ENCODE results near the gene HMOX2. TPM values are rescaled to one million over a fixed set of nuclear protein-coding genes. Genes with fewer than 3 reads are reported as not detected.

Gene HMOX2
- total RNA-seq, 1 donor from 2014 or later: 52.8 TPM

DNA sequence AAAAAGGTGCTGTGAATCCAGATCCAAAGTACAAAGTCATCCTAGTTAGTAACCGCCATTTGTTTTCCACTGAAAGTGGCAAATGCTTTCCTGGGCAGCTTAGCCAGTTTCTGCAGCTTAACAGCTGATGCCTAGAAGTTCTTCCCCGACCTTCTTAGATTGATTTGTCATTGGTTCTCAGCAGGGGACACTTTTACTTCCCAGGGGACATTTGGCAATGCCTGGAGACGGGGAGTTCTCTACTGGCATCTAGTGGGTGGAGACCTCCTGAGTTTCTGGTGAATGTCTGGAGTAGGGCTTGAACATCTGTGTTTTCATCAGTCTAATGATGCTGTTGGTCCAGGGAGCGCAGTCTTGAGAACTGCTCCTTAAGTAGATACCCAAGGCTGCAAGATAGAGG is 43.0 kb upstream of the HMOX2 start:
- peaks cover 0 to 43% of the 10 kb centered on the region in 2 donors for H3K36me3 ChIP-seq
- H3K9me3 ChIP-seq: no peaks in the 10 kb centered on the region
- TF ChIP-seq, protein P1, sequence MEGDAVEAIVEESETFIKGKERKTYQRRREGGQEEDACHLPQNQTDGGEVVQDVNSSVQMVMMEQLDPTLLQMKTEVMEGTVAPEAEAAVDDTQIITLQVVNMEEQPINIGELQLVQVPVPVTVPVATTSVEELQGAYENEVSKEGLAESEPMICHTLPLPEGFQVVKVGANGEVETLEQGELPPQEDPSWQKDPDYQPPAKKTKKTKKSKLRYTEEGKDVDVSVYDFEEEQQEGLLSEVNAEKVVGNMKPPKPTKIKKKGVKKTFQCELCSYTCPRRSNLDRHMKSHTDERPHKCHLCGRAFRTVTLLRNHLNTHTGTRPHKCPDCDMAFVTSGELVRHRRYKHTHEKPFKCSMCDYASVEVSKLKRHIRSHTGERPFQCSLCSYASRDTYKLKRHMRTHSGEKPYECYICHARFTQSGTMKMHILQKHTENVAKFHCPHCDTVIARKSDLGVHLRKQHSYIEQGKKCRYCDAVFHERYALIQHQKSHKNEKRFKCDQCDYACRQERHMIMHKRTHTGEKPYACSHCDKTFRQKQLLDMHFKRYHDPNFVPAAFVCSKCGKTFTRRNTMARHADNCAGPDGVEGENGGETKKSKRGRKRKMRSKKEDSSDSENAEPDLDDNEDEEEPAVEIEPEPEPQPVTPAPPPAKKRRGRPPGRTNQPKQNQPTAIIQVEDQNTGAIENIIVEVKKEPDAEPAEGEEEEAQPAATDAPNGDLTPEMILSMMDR (IDR thresholded peaks at IDR 0.05): no peak
- TF ChIP-seq POLR2A (IDR thresholded peaks at IDR 0.05) (no peak), POLR2AphosphoS5 (IDR thresholded peaks at IDR 0.05; ENCODE audit: insufficient read depth in 1 of 2, low read depth in 1 of 2) (no peak)
- H3K27ac ChIP-seq: no peak overlapping the region
- no peak overlapping the region for H3K4me3 ChIP-seq
- intact Hi-C loops (cut with DNase I): no loop called here
- no peaks in the 10 kb centered on the region for H3K27me3 ChIP-seq
- H3K4me1 ChIP-seq: no peaks in the 10 kb centered on the region
- no peak for DNase-seq (ENCODE audit: extremely low spot score in 2 of 2)

DNA sequence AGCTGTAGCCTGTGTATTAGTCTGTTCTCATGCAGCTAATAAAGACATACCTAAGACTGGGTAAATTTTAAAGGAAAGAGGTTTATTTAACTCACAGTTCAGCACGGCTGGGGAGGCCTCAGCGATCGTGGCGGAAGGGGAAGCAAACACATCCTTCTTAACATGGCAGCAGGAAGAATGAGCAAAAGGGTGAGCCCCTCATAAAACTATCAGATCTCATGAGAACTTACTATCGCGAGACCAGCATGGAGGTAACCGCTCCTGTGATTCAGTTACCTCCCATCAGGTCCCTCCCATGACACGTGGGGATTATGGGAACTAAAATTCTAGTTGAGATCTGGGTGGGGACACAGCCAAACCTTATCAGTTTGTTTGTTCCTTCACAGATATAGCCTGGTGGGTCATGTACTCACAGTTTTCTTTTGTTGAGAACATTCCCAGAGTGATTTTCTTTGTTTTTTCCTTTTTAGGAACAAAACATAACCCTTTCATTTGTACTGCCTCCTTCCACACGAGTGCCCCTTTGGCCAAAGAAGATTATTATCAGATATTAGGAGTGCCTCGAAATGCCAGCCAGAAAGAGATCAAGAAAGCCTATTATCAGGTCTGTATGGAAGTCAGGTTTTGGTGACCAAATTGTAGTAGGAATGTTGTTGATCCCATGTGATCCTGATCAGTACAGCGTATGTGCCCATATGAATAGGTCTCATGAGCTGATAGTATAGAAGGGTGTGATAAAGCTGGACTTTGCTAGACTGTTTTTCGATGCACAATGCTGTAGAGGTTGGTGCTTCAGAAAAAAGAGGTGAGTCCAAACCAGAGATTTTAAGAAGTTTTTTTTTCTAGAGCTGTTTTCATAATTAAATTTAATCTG is 42.0 kb upstream of the HMOX2 start:
- Histone ChIP-seq H3K4me1 (no peaks in the 10 kb centered on the region), H3K27ac (no peak overlapping the region), H3K4me3 (no peak overlapping the region), H3K36me3 (peaks cover 0 to 50% of the 10 kb centered on the region in 2 donors), H3K27me3 (no peaks in the 10 kb centered on the region), H3K9me3 (no peaks in the 10 kb centered on the region)
- TF ChIP-seq POLR2AphosphoS5 (IDR thresholded peaks at IDR 0.05; ENCODE audit: insufficient read depth in 1 of 2, low read depth in 1 of 2) (no peak), POLR2A (IDR thresholded peaks at IDR 0.05) (no peak)
- TF ChIP-seq, protein P1 (IDR thresholded peaks at IDR 0.05): no peak
- no peak for DNase-seq (ENCODE audit: extremely low spot score in 2 of 2)
- intact Hi-C loops (cut with DNase I): no loop called here

DNA sequence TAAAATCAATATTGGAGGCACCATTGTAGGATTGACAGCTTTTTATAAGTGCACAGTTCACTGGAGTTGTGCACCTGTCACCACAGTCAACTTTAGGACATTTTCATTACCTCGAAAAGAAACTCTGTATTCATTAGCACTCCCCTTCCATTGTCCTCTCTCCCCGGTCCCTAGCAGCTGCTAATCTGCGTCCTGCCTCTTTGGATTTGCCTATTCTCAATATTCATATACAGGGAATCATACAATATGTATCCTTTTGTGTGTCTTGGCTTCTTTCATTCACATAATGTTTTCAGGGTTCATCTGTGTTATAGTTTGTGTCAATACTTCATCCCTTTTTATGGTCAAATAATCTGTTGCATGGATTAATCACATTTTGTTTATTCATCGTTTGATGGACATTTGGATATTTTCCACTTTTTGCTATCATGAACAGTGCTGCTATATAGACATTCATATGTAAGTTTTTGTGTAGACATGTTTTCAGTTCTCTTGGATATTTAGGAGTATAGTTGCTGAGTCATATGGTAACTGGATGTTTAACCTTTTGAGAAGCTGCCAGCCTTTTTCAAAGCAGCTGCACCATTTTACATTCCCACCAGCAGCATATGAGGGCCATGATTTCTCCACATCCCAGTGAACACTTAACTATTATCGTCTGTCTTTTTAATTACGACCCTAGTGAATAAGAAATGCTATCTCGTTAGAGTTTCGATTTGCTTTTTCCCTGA is 40.7 kb upstream of the HMOX2 start:
- TF ChIP-seq, protein P1 (IDR thresholded peaks at IDR 0.05): no peak
- no peak for TF ChIP-seq POLR2AphosphoS5 (IDR thresholded peaks at IDR 0.05; ENCODE audit: insufficient read depth in 1 of 2, low read depth in 1 of 2)
- no peak for TF ChIP-seq POLR2A (IDR thresholded peaks at IDR 0.05)
- H3K4me1 ChIP-seq: no peaks in the 10 kb centered on the region
- H3K9me3 ChIP-seq: no peaks in the 10 kb centered on the region
- peaks cover 0 to 63% of the 10 kb centered on the region in 2 donors for H3K36me3 ChIP-seq
- intact Hi-C loops (cut with DNase I): no loop called here
- no peak overlapping the region for H3K4me3 ChIP-seq
- no peaks in the 10 kb centered on the region for H3K27me3 ChIP-seq
- no peak for DNase-seq (ENCODE audit: extremely low spot score in 2 of 2)
- H3K27ac ChIP-seq: no peak overlapping the region

DNA sequence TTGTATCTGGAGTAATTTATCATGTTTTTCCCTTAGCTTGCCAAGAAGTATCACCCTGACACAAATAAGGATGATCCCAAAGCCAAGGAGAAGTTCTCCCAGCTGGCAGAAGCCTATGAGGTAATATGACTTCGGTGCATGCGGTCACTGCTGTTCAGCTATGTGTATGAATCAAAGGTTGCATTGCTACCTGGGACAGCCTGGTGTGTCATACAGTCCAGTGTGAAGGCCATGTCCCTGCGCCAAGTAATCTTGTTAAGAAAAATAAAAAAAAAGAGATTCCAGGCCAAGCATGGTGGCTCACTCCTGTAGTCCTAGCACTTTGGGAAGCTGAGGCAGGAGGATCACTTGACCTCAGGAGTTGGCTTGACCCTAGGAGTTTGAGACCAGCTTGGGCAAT is 38.8 kb upstream of the HMOX2 start:
- Histone ChIP-seq H3K4me1 (no peaks in the 10 kb centered on the region), H3K36me3 (peaks cover 0 to 71% of the 10 kb centered on the region in 2 donors)
- intact Hi-C loops (cut with DNase I): no loop called here

More for the DNA sequence above, 38.8 kb upstream of the HMOX2 start:
- H3K9me3 ChIP-seq: no peaks in the 10 kb centered on the region
- no peaks in the 10 kb centered on the region for H3K27me3 ChIP-seq
- no peak for TF ChIP-seq POLR2A (IDR thresholded peaks at IDR 0.05)
- TF ChIP-seq POLR2AphosphoS5 (IDR thresholded peaks at IDR 0.05; ENCODE audit: insufficient read depth in 1 of 2, low read depth in 1 of 2): no peak
- TF ChIP-seq, protein P1 (IDR thresholded peaks at IDR 0.05): no peak
- DNase-seq (ENCODE audit: extremely low spot score in 2 of 2): no peak
- H3K27ac ChIP-seq: no peak overlapping the region
- no peak overlapping the region for H3K4me3 ChIP-seq

All from vagina (tissue), 2 donors.